Stimulated activated CD8-positive, alpha-beta memory T cell treated with anti-CD3 and anti-CD28 coated beads, Interleukin-4, amount 100 ng/mL, for 1 hour (primary cell): Measurements from ENCODE around the gene USB1.
"Not testable (repeated sequence)": the region's sequence is repeated elsewhere in the genome, so short reads cannot be mapped to it uniquely, and the experiment has no call there.

Experiments
- DNase-seq, 2 donors: peaks; one replicate each; pipeline ENCODE4 v3.0.0-alpha.2; 2020; ENCODE audit warnings: low read depth in 2 of 2, low spot score in 1 of 2

Gene USB1

DNA sequence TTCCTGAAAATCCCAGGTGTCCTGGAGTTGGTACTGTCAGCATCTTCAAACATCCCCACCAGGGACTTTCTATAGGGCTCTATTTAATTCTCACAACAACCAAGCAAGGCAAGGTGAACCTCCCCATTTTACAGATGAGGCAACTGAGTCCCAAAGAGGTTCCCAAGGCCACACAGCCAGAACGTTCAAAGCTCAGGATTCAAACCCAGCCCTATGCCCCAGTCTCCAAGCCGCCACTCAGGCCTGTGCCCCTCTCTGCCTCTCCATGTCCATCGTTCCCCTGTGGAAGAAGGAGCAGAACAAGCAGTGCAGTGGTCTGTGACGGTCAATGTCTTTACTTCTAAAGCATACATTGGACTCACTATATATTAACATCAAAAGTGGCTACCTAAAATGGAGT is 6.8 kb upstream of the USB1 start:
- DNase-seq: no peak

DNA sequence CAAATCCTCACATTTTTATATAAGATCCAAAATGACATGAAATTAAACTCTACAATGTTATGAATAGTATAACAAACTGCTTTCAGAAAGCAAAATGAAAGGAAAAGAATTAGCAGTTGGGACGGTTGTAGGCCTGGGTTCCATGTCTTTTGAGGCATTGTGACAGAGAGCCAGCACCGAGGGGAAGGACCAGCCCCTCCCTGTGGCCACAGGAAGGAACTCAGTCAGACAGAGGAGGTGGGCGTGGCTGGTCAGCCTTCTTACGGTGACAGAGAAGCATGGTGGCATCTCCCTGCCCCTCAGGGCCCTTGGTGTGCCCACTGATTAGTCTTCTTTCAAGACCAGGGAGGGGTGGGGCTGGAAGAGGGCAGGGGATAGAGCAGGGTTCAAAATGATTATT is 6.4 kb upstream of the USB1 start:
- DNase-seq: no peak

DNA sequence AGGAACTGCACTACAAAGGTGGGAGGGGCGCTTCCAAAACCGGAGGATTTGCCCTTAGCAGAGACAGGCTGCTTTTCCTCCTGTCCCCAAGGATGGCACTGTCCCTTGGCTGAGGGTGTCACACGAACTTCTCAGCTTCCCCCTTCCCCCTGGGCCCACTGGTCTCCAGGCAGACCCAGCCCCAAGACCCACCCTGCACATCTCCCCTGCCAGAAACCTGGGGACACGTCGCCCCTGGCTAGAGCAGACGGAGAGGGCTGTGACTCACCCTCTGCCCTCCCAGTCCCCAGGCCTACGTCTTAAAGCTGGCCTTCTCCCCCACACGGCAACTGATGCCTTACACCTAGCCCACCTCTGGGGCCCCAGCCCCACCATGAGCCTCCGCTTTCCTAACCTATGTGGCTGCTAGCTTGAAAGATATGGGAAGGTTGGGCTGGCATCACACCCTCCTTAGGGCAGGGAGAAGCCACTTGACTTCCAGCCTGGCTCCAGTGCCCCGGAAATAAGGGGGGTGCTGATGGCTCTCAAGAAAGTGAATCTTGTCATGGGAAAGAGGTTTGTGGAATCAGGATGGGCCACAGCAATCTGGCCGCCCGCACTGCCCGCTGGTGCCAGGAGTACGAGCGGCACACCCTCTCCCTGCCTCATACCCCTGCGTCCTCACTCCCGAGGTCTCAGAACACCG is 5.3 kb upstream of the USB1 start:
- DNase-seq: no peak

DNA sequence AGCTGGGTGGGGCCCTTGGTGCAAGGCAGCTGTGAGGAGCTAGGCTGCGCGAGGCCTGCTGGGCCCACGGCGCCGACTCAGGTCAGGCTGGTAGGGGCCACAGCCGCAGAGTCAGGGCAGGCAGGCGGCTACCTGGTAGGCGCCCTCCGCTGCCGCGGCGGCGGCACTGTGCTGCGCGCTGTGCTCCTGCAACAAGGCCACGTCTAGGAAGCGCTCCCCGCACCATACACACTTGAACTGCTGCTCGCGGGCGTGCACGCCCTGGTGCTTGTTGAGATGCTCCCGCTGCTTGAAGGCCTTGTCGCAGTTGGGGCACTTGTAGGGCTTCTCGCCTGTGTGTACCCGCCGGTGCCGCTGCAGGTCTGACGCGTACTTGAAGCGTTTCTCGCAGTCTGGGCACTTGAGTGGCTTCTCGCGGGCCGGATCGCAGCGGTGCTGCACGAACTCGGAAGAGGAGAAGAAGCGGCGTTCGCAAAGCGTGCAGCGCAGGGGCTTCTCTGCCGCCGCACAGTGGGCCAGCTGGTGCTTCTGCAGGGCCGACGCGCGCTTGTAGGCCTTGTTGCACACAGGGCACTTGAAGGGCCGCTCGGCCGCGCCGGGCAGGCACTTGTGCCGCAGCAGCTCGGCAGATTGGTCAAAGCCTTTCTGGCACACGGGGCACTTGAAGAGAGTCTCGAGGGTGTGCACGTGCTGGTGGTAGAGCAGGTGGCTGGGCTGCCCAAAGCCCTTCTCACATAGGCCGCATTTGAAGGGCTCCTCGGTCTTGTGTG is 4.6 kb upstream of the USB1 start:
- no peak for DNase-seq

DNA sequence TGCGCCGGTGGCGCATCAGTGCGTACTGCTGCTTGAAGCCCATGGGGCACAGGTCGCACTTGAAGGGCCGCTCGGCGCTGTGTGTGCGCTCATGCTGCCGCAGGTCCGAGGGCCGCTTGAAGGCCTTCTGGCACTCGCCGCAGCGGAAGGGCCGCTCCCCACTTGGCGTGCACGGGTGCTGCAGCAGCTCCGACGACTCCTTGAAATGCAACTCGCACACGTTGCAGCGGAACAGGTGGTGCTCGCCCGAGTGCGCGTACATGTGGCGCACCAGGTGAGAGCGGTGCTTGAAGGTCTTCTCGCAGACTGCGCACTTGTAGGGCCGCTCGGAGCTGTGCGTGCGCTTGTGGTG is 4.1 kb upstream of the USB1 start:
- DNase-seq: no peak

DNA sequence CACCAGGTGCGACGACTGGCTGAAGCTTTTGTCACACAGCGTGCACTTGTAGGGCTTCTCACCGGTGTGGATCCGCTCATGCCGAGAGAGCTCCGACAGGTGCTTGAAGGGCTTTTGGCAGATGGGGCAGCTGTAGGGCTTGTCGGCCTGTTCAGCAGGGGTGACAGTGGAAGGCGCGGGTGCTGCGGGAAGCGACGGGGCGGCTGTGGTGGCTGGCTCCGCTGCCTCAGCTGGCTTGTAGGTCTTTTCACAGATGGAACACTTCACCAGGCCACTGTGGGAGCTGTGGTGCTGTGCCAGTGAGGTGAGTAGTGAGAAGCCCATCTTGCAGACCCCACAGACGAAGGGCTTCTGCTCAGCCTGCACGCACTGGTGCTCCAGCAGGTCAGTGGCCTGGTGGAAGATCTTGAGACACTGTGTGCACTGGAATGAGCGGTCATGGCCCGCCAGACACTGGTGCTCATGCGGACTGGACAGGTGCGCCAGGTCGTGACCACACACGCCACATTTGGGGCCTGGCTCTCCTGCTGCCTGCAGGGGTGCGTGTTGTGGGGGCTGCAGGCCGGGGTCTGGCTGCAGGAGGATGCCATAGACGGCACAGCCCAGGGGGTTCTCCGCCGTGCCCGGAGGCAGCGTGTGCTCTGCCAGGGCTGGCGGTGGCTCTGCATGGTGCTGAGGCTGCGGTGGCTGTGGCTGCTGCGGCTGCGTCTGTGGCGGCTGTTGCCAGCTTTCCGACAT is 3.5 kb upstream of the USB1 start:
- DNase-seq: no peak

DNA sequence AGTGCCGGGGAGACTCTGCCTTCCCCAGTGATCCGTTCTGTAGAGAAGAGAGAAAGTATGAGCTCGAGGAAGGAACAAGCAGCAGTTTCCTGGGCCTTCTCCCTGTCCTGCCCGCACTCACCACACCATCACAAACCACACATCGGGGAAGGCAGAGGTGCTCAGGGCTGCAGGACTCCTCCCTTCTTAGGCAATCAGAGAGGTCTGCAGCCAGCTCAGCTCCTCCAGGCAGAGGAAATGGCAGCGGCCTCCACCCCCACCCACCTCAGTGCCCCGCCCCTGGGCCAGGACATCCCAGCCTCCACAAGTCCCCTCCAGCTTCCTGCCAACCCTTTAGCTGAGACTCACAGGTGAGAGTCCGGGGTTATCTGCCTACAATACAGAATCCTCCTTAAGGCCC is 2.7 kb upstream of the USB1 start:
- no peak for DNase-seq

DNA sequence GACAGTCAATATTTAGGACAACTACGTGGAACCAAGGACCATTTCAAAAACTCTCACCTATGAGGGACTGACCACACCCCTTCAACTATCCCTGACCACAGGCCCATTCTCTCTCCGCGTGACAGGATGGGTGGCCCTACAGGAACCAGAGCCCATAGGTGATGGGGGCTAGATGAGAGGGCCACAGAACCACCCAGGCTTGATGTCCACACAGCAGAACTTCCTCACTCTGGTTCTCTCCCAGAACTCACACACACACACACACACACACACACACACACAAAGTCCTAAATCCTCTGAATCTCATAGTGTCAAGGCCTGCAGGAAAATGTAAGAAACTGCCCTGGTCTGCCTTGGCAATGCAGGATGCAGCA is 2.2 kb upstream of the USB1 start:
- DNase-seq: no peak

DNA sequence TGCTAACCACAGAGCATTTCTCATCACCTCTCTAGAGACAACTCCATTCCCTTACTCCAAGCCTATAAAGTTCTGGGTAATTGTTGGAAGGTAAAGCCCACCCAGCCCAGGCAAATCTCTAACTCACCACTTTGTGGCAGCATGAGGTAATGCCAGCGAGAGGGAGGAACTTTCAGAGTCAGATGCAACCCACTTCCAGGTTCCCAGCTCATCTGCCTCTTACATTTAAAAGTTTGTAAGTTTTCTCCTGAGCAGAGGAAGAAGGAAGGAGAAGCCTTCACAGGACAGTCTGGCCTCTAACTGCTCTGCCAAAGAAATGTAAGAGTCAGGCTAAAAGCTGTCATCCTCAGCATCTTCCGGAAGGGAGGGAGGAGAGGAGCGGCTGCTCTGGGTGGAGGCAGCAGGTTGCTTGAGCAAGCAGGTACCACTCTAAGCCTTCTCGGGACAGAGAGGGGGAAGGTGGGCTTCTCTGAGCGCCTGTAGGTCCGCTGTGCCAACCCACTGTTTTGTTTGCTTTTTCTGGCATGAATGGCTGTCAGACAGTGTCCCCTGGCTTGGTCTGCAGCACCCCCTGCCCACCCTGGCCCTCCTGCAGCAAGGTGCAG is 1.7 kb upstream of the USB1 start:
- no peak for DNase-seq

DNA sequence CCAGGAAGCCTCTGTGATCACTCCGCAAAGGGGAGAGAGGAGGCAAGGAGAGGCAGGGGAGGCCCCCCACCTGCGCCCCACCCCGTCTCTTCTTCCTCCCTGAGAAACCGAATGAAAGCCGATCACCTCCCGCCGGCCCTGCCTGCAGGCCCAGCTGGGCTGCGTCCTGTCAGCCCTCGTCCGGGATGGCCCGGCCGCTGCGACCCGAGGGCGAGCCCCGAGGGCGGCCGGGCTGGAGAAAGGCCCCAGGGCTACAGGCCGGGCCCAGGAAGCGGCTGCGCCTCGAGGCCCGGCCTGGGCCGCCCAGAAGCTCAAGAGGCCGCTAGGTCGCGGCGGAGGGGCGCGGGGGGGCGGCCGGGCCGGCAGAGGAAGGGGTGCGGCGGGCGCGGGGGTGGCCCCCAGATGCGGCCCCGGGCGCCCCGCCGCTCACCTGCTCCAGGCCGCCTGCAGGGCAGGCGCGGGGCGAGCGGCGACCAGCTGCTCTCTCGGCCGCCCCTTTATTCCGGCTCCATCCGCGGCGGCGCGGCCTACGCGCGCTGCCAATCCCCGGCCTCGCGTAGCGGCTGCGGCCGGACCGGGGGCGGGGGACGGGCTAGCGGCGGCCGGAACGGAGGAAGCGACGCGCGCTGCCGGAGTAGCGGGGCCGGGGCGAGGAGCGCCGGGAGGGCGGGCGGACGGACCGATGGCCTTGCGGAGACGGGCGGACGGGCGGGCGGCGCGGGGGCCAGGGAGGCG is 1.1 kb upstream of the USB1 start, which contains the start of gene ZNF319:
ZNF319 (minus strand) TSS at position 702 of the 735 bp plus-strand sequence. CDS start 2,407 bp downstream, outside the sequence.
- no peak for DNase-seq

DNA sequence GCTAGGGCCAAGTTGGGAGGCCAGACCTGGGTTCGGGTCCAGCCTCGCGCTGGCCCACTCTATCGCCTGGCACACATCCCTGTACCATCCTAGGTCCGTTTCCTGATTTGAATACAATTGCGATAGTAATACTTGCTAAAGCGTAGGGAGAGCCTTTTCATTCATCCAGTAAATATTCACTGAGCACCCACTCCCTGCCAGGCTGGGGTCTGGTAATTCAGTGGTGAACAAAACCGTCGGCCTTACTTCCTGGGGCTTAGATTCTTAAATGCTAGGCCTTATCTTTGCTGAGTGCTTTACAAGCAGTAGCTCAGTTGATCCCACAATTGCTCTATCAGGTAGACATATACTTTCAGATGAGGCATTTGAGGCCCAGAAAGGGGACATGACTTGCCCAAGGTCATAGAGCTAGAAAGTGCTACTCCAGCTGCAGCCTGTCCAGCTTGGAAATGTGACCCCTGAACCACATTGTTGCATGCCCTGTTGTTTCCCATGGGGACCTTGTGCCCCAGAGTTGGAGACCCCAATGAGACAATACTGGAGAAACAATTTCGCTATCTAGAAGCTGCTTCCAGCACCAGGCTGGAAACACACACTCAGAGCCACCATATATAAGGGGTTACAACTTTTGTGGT is 691 bp downstream of the USB1 start:
- no peak for DNase-seq

DNA sequence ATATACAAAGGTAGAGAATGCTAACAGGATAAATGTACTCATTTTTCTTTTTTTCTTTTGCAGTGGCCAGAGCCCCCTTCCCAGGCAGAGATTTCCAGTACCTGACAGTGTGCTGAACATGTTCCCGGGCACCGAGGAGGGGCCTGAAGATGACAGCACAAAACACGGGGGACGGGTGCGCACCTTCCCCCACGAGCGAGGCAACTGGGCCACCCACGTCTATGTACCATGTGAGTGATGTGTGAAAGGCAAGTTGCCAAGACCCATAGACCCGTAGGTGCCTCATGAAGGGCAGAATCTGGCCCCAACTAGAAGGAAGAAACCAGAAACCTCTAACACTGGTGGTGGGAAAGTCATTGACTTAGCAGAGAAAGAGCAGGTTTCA is 1.2 kb downstream of the USB1 start:
- DNase-seq: no peak

DNA sequence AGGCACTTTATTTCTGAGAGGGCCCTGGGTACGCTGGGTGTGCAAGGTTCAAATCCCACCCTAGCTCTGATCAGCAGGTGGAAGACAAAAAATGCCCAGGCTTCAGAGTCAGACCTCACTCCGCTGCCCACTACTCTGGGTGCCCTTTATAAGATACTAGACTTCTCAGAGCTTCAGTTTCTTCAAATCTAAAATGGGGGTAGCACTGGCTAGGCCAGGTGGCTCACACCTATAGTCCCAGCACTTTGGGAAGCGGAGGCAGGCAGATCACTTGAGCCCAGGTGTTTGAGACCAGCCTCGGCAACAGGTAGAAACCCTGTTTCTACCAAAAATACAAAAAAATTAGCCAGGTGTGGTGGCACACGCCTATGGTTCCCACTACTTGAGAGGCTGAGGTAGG is 1.7 kb downstream of the USB1 start:
- DNase-seq: no peak

DNA sequence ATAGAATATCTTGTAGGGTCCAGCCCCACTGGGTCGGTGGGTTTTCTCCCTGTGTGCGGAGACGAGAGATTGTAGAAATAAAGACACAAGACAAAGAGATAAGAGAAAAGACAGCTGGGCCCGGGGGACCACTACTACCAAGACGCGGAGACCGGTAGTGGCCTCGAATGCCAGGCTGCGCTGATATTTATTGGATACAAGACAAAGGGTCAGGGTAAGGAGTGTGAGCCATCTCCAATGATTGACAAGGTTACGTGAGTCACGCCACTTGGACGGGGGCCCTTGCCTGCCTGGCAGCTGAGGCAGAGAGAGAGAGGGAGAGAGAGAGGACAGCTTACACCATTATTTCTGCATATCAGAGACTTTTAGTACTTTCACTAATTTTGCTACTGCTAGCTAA is 3.5 kb downstream of the USB1 start:
- not testable (repeated sequence) for DNase-seq

DNA sequence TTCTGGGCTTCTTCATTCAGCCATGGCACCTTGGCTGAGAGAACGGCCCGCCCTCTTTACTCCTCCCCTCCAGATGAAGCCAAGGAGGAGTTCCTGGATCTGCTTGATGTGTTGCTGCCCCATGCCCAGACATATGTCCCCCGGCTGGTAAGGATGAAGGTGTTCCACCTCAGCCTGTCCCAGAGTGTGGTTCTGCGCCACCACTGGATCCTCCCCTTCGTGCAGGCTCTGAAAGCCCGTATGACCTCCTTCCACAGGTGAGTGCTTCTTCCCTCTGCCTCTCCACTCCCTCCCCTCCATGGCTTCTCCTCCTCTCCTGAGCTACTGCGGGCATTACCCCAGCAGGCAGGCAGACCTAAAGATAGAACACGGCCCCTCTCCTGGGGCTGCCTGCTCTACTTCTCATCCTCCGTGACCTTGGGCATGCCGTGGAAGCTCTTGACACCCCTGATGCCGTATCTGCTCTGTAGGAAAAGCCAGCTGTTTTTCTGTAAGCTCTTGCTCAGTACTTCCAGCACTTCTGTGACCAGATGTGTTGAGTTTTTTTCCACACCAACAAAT is 8.7 kb downstream of the USB1 start:
- DNase-seq: no peak

DNA sequence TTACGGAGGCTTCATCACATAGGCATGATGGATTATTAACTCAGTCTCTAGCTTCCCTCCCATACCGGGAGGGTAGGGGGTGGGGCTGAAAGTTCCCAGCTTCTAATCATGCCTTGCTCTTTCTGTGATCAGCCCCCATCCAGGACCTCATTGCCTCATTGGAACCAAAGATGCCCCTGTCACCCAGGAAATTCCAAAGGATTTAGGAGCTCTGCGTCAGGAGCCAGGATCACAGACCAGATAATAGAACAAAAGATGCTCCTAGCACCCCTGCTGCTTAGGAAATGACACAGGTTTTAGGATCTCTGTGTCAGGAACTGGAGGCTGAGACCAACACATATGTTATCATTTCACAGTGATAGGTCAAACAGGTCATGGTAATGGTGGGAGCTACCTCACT is 9.7 kb downstream of the USB1 start:
- DNase-seq: no peak

DNA sequence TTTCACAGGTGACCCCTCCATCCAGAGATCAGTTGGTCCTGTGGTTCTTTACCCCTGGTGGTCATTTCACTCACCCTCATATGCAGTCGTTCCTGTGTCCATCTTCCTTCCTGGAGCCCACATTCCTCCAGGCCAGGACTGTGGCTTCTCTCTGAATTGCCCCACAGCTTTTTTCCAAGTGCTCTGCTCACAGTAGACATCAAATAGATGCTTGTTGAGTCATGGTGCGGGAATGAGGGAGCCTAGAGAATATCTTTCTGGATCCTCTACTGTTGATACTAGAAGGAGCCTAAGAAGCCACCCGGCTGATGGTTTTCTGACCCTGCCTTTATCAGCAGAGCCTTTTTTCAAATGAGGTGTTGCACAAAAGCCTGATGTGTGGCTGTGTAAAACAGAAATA is 10.4 kb downstream of the USB1 start:
- no peak for DNase-seq

DNA sequence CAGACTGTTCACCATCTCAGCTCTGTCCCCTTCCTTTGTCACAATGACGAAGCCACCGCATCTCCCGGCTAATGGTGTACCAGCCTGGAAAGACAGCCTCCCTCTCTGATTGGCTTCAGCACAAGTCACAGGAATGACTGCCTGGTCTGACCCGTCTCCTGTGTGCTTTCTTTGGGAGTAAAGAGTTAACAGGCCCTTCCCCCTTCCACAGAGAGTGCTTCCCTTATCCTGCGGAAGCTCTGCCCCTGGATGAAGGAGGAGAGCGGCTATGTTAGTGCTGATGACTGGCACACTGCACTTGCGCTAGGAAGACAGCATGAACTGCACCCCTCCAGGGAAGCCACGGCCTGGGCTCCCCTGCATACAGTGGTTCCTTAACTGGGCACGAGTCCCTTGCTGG is 11.3 kb downstream of the USB1 start:
- DNase-seq: no peak

DNA sequence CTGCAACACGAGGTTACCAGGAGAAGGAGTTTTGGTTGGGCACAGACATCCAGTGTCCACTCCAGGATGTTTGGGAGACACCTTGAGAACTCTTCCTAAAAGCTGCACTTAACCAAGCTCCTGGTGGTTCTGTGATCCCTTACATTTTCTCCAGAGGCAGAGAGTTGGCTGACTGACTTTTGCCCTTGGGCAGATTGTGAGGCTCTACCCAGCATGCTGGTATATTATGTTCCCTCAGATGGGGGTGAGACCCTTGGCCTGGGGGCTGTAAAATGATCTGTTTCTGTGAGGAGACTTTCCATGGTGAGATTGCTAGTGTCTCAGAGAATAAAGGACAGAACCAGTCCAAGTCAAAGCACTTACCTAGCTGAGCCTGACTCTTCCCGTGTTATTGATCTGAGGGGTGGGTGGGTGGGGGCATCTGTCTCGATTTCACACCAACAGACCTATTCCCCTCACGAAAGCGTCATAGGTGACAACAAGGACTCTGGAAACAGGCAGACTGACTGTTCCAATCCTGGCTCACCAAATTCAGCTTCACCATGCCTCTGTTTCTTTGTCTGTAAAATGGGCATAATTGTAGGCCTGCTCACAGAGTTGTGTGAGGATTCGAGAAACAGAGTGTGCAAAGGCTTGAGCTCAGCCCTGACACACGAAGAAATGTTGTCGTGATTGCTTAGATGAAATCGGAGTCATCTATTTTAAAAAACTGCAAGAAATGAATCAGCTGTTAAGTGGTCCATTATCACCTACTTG is 12.2 kb downstream of the USB1 start:
- no peak for DNase-seq
